AG09319 (cell line): Measurements from ENCODE around the gene PIP5K1B.

Source experiments
- DNase-seq: peaks from one replicate; pipeline ENCODE4 v3.0.0-alpha.2; 2010; ENCODE audit warnings: low read depth; ENCODE audit errors: extremely low read depth
- CTCF ChIP-seq: IDR thresholded peaks from 2 replicates; pipeline ENCODE4 v1.5.1; 2011; ENCODE audit warnings: low read depth, mild to moderate bottlenecking, inconsistent platforms, low read length, moderate library complexity

Gene PIP5K1B

GRCh38 chr9:69018737-69019136 is 313.7 kb downstream of the PIP5K1B start:
- DNase-seq: no peak
- TF ChIP-seq CTCF: no peak

- DNase-seq: no peak
- TF ChIP-seq CTCF: no peak
Measured at GRCh38 chr9:69019808-69020207, 314.8 kb downstream of the PIP5K1B start.

GRCh38 chr9:69020301-69021145 is 315.5 kb downstream of the PIP5K1B start:
- no peak for DNase-seq
- no peak for TF ChIP-seq CTCF

- TF ChIP-seq CTCF: no peak
- DNase-seq: no peak
Measured at GRCh38 chr9:69023650-69024049, 318.6 kb downstream of the PIP5K1B start.

- peak; percentile 85 for TF ChIP-seq CTCF
- no peak for DNase-seq
Measured at GRCh38 chr9:69027355-69028097, 322.5 kb downstream of the PIP5K1B start.

GRCh38 chr9:69028754-69029153 is 323.7 kb downstream of the PIP5K1B start:
- TF ChIP-seq CTCF: no peak
- DNase-seq: no peak

GRCh38 chr9:69029535-69029934 is 324.5 kb downstream of the PIP5K1B start:
- no peak for DNase-seq

More at GRCh38 chr9:69029535-69029934, 324.5 kb downstream of the PIP5K1B start:
- no peak for TF ChIP-seq CTCF
